ENCODE data around the gene METTL26.

The METTL26 gene

GRCh38 chr16:637081-638018 is 1.2 kb upstream of the METTL26 start:
- DNase-seq, result no peak

GRCh38 chr16:635573-636205 is 416 bp downstream of the METTL26 start:
- DNase-seq, result no peak

DNA sequence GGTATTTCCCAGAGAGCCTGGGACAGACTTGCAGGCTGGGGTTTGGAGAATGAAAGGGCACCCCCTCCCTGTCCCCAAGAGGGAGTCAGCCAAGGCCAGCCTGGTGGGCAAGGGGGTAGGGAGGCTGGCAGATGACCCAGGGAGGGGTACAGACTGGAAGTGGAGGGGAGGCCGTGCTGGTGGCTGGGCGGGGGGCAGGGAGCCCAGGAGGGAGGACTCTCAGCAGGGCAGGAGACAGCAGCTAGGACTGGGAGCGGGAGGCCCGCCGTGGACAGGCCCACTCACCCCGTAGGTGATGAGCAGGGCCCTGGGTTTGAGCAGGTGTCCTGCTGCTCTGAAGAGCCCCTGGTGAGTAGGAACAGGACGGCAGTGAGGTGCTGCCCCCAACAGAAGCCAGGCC is 1.1 kb downstream of the METTL26 start:
- no peak for DNase-seq

- DNase-seq, result no peak
These were observed 1.9 kb downstream of the METTL26 start for GRCh38 chr16:634051-634670.

DNA sequence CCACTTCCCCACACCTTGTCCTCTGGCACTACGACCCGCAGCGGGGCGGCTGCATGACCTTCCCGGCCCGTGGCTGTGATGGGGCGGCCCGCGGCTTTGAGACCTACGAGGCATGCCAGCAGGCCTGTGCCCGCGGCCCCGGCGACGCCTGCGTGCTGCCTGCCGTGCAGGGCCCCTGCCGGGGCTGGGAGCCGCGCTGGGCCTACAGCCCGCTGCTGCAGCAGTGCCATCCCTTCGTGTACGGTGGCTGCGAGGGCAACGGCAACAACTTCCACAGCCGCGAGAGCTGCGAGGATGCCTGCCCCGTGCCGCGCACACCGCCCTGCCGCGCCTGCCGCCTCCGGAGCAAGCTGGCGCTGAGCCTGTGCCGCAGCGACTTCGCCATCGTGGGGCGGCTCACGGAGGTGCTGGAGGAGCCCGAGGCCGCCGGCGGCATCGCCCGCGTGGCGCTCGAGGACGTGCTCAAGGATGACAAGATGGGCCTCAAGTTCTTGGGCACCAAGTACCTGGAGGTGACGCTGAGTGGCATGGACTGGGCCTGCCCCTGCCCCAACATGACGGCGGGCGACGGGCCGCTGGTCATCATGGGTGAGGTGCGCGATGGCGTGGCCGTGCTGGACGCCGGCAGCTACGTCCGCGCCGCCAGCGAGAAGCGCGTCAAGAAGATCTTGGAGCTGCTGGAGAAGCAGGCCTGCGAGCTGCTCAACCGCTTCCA is 2.6 kb downstream of the METTL26 start:
- no peak for DNase-seq

DNA sequence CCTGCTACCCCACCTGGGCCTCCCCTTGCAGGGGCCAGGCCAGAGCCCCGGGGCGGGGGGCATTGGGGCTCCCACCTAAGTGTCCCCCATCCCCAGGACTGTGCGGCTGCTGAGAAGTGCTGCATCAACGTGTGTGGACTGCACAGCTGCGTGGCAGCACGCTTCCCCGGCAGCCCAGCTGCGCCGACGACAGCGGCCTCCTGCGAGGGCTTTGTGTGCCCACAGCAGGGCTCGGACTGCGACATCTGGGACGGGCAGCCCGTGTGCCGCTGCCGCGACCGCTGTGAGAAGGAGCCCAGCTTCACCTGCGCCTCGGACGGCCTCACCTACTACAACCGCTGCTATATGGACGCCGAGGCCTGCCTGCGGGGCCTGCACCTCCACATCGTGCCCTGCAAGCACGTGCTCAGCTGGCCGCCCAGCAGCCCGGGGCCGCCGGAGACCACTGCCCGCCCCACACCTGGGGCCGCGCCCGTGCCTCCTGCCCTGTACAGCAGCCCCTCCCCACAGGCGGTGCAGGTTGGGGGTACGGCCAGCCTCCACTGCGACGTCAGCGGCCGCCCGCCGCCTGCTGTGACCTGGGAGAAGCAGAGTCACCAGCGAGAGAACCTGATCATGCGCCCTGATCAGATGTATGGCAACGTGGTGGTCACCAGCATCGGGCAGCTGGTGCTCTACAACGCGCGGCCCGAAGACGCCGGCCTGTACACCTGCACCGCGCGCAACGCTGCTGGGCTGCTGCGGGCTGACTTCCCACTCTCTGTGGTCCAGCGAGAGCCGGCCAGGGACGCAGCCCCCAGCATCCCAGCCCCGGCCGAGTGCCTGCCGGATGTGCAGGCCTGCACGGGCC is 3.4 kb downstream of the METTL26 start:
- DNase-seq, result no peak

DNA sequence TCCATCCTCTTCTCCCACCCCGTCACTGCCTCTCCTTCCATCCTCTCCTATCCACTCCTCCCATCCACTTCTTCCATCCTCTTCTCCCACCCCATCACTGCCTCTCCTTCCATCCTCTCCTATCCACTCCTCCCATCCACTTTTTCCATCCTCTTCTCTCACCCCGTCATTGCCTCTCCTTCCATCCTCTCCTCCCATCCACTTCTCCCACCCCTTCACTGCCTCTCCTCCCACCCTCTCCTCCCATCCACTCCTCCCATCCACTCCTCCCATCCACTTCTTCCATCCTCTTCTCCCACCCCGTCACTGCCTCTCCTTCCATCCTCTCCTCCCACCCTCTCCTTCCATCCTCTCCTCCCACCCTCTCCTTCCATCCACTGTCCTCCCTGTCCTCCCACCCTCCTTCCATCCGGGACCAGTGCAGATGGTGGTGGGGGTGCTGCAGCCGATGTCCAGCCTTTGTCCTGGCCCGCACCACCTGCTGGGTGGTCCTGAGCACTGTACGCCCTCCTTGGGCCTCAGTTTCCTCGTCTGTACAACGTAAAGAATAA is 4.2 kb downstream of the METTL26 start:
- no peak for DNase-seq

GRCh38 chr16:630815-631405 is 5.2 kb downstream of the METTL26 start, which contains the start of gene WFIKKN1:
Gene WFIKKN1, plus strand, starts transcription at chr16:630985. Its CDS starts 269 bp downstream, at chr16:631254.
- DNase-seq, result no peak

DNA sequence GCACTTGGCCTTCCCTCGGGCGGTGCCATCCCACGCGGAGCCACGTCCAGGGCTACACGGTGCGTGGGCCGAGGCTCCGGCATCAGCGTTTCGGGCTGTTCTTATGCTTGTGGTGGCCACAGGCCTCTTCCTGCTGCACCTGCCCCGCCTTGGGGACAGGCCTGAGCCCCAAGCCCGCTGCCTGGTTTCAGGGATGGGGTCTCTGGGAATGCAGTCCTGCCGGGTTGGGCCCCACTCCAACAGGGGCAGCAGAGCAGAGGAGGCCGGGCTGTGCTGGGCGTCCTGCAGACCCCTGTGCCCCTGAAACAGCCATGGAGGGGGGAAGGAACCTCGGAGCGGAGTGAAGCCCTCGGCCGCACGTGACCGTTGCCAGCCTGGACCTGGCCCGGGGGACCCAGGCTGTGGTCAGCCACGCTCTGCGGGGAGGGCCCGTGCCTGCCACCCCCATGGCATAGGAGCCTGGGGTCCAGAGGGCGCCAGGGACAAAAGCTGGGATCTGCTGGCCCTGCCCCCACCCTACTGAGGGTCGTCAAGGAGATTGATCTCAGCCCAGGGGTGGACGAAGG is 5.8 kb downstream of the METTL26 start:
- DNase-seq, result no peak

DNA sequence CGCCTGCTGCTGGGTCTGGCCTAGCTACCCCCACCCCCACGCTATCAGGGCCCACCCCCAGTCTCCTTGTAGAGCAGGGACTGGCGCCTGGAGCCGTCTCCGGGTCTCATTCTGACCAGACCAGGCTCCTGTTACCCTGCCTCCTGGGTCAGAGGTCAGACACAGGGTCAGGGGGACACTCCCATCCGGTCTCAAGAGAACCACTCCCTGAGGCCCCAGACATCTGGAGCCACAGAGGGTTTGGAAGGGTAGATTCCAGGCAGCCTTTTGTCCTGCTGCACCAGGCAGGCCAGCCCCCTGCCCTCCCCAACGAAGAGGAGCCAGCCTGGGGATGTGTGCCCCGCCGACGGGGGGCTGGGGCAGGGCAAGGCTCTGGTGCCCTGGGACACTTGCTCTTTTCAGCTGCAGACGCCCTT is 6.3 kb downstream of the METTL26 start:
- DNase-seq, result no peak

DNA sequence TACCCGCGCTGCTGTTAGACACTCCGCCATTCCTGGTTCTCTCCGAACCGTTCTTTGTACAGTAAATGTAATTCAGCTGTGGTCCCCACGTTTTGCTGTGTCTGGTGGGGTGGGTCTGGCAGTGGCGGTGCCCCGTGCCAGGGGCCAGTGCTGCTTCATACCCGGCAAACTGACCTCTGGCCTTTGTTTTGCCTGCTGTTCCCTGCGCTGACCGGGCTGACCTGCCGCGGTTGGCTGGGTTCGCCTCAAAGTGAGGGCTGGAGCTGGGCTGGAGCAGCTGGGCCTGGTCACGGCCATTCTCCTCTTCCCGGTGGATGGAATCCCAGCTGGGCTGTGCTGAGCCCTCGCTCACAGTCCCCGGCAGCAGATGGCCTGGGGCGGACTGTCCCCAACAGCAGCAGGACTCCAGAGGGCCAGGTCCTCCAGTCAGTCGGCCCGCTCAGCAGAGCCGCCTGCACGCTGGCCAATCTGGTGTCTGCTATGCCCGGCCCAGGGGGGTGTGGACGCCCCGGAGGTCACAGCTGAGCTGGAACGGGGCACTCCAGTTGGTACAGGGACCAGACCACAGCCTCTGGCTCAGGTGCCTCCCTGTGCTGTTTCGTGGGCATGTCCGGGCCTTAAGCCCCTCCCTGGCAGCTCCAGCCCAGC is 6.8 kb downstream of the METTL26 start:
- no peak for DNase-seq

DNA sequence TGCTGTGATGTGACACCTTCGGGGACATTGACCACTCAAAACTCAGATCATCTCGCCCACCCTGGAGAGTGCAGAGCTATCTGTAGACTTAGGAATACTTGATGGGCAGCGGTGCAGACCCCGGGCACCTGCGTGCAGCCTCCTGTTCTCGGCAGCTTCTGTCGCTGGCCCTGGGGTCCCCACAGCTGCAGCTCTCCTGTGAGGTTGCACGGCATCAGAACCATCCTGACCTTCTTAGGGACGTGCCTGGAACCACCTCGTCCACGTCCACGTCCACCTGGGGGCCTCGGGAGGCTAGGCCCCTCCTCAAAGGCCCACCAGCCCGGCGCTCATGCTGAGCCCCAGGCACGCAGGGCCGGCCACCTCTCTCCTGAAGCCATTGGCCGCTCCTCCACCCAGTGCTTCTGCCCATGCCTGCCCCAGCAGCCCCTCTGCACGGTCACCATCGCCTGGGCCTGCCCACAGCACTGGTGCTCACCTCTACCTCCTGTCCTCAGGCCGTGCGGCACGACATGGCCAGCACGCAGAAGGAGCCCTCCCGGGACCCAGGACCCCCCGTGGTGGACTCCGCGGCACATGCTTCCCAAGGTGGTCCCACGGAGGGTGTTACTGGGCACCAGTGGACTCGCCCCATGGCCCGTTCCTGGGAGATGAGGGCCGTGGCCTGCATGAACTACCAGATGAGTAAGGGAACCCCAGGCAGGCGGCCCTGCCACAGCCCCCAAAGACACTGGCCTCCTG is 7.6 kb downstream of the METTL26 start:
- no peak for DNase-seq

GRCh38 chr16:627454-628239 is 8.5 kb downstream of the METTL26 start:
- no peak for DNase-seq

GRCh38 chr16:626787-627453 is 9.2 kb downstream of the METTL26 start:
- DNase-seq, result no peak

DNA sequence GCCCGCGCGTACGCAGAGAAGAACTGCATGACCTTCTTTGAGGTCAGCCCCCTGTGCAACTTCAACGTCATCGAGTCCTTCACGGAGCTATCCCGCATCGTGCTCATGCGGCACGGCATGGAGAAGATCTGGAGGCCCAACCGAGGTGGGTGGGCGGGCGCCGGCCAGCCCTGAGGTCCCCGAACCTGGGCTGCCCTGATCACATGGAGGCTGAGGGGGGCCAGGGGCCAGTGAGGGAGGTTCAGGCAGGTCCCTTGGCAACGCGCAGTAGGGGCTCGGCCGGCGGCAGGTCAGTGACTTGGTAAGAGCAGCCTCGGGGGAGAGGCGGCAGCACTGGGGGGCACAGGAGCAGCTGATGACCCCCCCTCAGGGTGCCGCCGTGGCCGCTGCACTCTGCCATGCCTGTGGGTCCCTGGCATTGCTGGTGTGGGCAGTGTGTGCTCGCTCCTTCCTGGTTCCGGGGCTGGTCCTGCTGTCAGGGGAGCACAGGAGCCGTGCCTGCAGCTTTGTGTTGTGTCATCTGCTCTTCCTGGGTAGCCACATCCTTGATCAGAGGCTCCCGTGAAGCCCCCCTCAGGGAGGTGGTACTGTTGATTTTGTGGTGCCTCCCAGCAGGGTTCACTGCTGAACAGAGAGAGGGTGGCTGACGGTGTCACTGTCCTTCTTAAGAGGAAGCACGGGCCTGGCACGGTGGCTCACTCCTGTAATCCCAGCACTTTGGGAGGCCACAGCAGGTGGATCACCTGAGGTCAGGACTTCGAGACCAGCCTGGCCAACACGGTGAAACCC is 9.9 kb downstream of the METTL26 start:
- DNase-seq, result no peak

GRCh38 chr16:625117-625976 is 10.8 kb downstream of the METTL26 start:
- DNase-seq, result no peak
